T-helper 2 cell treated with Interferon-gamma antibody and Interleukin-4, amounts not matched to agents 5 μg/mL and 100 μg/mL, for 36 hours (primary cell): ENCODE measurements around the gene MYL7.

Source experiments
- DNase-seq: peaks from one replicate; pipeline ENCODE4 v3.0.0; 2021; ENCODE audit warnings: low spot score
- H3K27ac Mint-ChIP-seq: one replicate; pipeline ENCODE4 v1.8.0; 2021; ENCODE audit warnings: mild to moderate bottlenecking, mixed read lengths
- H3K27me3 Mint-ChIP-seq: one replicate; pipeline ENCODE4 v1.8.0; 2021; ENCODE audit warnings: low read depth, mixed read lengths
- H3K36me3 Mint-ChIP-seq: one replicate; pipeline ENCODE4 v1.8.0; 2021; ENCODE audit warnings: low read depth, mixed read lengths
- H3K4me1 Mint-ChIP-seq: one replicate; pipeline ENCODE4 v1.8.0; 2021; ENCODE audit warnings: low read depth, mixed read lengths
- H3K4me3 Mint-ChIP-seq: one replicate; pipeline ENCODE4 v1.8.0; 2022; ENCODE audit warnings: mild to moderate bottlenecking, moderate library complexity, mixed read lengths
- H3K9me3 Mint-ChIP-seq: one replicate; pipeline ENCODE4 v1.8.0; 2021; ENCODE audit warnings: mixed read lengths

Gene MYL7

DNA sequence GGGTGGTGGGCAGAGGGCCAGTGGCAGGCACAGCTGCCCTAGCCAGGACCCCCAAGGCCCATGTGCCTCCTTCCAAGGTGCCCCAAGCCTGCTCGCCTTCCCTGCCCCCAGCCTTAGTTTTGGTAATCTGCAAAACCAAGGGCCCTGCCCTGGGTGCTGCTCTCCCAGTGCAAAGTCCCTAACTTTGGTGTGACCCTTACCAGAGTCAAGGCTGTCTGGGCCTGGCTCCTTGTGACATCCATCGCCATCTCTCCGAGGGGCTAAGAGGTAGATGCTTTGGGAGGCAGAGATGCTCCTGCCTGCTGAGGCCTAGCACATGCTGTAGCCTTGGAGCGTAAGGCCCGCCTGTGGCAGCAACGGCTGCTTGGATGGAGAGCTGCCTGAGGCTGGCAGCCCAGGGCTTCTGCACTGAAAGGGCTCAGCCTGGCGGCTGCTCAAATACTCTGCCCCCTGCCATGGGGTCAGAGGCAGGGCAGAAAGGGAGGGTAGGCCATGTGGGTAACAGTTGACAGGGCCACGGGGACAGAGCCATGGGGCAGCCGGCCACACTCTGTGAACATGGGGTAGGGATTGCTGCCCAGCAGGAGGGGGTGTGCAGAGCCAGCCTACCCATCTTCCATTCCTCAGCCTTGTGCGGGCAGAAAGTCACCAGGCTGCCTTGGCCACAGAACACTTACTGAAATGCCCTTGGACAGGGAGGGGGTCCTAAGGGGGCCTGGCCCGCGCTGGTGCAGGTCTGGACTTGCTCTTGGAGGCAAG, 17.9 kb upstream of the MYL7 start:
- Mint-ChIP-seq H3K27me3 (peaks cover 3% of the 10 kb centered on the region), H3K36me3 (no peaks in the 10 kb centered on the region), H3K4me1 (no peaks in the 10 kb centered on the region), H3K9me3 (no peaks in the 10 kb centered on the region), H3K4me3 (no peak overlapping the region), H3K27ac (no peak overlapping the region)
- no peak for DNase-seq

DNA sequence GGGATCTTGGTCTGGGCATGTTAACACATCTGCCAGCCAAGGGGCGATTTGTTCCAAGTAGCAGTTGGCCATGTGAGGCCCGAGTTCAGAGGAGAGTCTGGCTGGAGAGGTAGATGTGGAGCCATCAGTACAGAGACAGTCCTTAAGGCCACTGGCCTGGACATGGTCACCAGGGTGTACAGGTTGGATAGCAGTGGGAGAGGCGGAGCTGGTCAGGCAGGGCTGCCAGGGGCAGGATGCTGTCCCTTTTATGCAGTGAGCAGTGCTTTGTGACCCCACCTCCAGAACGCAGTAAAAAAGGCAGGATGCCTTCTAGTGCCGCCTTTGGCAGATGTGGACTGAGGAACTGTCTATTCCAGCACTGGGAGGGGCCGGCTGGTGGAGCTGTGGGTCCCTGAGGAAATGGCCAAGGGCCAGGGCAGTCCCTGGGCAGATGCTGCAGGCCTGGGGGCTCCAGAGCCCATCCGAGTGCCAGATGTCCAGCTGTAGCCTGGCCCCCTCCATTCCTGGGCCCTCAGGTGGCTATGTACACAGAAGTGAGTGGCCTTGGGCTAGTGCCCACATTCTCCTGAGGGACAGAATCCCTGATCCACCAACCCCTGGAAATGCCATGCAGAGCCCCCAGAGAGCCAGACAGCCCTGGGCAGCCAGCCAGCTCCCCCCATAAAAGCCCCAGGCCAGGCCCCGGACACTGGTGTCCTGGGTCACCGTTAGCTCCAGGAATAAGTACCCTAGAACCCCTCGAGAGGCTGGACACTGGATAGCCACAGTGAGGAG, 17.2 kb upstream of the MYL7 start:
- no peaks in the 10 kb centered on the region for H3K4me1 Mint-ChIP-seq
- H3K36me3 Mint-ChIP-seq = no peaks in the 10 kb centered on the region
- H3K27ac Mint-ChIP-seq = no peak overlapping the region
- no peak overlapping the region for H3K4me3 Mint-ChIP-seq
- H3K27me3 Mint-ChIP-seq = peaks cover 2% of the 10 kb centered on the region
- no peaks in the 10 kb centered on the region for H3K9me3 Mint-ChIP-seq
- DNase-seq = no peak

DNA sequence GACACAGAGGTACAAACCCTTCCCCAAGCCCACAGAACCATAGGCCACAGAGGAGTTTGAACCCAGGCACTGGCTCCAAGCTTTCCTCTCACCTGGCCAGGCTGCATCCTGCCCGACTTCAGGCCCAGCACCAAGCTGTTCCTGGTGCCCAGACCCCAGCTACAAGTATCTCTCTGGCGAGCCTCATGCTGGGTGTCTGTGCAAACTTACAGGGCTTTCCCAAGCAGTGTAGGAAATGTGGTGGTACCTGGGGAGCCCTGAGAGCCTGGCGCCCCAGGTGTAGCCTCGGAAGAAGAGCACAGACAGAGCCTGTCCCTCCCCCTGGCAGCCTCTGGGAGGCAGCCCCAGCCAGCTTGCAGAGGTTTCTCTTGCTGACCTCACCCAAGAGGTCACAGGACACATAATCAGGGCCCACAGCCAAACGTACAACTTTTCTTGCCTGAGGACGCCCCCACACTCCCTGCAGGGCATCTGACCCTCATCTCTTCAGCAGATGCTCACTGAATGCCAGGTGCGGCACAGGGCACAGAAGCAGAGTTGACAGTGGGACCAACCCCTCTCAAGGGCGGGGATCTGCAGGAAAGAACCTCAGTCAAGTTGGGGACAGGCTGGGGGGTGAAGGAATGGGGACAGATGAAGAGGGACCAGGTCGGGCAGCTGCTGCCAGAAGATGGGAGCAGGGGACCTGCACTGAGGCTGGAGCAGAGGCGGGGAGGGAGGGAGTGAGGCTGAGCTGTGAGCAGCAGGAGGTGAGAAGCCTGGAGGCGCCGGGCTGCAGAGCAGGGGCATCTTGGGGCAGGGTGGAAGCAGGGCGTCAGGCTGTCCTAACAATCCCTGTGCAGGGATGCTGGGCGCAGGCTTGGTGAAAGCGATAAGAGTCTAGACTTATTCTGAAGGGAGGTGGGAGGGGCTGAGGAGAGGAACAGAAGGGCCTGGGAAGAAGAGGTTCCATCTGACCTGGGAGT, 16.3 kb upstream of the MYL7 start:
- Mint-ChIP-seq H3K36me3 (no peaks in the 10 kb centered on the region), H3K4me3 (no peak overlapping the region), H3K27me3 (no peaks in the 10 kb centered on the region), H3K27ac (no peak overlapping the region), H3K9me3 (no peaks in the 10 kb centered on the region), H3K4me1 (no peaks in the 10 kb centered on the region)
- DNase-seq = no peak

DNA sequence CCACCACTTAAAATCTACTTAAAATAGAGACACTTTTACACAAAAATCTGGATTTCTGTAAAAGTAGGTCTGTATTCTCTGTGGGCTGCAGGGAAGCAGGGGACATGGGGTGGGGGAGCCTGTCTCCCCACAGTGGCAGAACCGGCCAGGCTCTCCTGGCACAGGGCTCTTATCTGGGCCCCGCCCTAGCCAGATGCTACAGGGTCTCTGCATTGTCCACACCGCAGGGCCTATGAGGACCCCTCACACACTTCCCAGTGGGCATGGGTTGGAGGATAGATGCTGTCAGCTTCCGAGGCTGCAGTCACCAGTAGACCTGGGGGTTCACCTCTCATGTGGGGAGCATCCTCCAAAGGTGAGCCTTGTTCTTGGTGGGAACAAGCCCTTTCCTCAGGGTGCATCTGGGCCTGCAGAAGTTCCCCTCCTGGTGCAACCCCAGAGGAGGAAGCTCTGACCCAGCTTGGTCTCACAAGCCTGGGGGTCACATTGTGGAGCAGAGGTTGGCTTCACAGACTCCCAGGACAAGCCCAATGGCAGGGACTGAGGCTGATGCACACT, 15.4 kb upstream of the MYL7 start:
- no peak for DNase-seq
- Mint-ChIP-seq H3K9me3 (no peaks in the 10 kb centered on the region), H3K4me3 (no peak overlapping the region), H3K27me3 (no peaks in the 10 kb centered on the region), H3K36me3 (no peaks in the 10 kb centered on the region), H3K4me1 (no peaks in the 10 kb centered on the region), H3K27ac (no peak overlapping the region)

DNA sequence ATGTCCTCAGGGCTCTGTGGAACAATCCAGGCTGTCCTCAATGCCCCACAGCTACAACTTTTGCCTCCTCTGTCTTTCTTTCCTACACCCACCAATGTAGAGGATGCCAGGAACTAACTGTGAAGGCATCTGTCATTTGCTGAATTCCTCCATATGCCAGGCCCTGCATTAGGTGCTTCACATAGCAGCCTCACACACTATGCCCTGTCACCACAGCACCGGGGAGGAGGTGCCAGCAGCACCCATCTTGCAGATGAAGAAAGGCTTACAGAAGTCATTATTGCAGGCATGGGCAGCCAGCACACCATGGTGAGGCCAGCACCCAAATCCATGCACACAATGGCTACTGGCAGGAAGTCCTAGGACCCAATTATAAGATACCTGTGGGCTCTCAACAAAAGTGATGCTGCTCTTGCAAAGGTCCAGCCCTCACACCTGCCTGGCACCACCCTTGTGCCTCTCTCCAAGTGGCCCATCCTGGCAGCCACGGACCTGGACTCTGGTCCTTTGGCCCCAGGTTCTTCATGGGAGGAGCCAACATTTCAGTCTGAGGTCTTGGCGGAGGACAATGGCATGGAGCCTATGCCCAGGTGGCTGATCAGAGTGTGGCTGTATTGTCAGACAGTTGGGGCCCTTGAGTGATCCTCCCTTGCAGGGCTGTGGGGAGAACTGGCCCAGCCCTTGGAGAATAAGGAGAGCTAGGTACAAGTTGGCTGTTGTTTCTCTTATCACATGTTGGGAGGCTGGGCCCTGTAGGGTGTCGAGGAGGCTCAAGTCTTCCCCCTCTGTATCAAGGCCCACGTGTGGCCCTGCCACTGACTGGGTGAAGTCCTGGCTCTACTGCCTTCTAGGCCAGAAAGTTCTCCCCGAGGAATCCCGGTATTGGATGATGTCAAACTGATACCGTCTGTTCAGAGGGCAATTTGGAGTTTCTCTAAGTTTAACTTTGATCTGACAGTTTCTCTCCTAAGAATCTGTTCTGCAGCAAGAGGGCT, 14.4 kb upstream of the MYL7 start:
- Mint-ChIP-seq H3K27ac (no peak overlapping the region), H3K9me3 (no peaks in the 10 kb centered on the region), H3K27me3 (no peaks in the 10 kb centered on the region)

DNA sequence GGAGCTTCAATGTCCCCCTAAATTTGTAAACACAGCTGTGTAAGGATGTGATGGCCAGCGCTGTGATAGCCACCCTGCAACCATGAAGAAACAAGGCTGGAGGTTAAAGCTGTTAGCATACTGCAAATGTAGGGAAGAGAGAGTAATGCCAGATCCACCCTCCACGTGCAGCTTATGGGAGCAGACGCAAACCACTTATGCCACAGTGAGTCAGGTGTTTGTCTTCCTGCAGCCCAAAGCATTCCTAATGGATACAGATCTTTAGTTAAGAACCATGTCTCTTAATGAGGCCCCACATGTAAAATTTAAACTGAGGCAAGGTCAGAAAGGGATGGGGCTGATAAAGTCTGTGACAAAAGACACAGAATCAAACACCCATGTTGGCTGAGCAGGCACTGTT, 13.6 kb upstream of the MYL7 start:
- Mint-ChIP-seq H3K27ac (no peak overlapping the region), H3K27me3 (no peaks in the 10 kb centered on the region), H3K36me3 (no peaks in the 10 kb centered on the region), H3K4me1 (no peaks in the 10 kb centered on the region), H3K4me3 (no peak overlapping the region), H3K9me3 (no peaks in the 10 kb centered on the region)
- no peak for DNase-seq

More for the DNA sequence above, 14.4 kb upstream of the MYL7 start:
- H3K4me1 Mint-ChIP-seq = no peaks in the 10 kb centered on the region
- DNase-seq = no peak
- H3K4me3 Mint-ChIP-seq = no peak overlapping the region
- H3K36me3 Mint-ChIP-seq = no peaks in the 10 kb centered on the region

DNA sequence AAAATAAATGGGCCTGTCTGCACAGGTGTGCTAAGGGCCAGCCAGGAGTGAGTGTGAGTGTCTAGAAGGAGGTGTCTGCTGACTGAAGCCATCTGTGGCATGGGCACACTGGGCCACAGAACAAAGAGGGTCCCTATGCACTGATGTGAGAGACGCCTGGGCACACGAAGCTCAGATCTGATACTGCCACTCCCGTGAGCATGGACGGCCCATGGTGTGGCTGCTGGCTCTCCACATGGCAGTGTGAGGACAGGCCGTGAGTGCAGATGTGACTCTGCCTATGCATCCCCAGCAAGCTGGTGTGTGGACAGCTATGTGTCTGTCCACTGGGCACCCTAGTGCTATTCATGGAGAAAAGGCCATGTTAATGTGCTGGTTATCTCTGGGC, 12.8 kb upstream of the MYL7 start:
- Mint-ChIP-seq H3K27me3 (no peaks in the 10 kb centered on the region), H3K4me3 (no peak overlapping the region), H3K27ac (no peak overlapping the region), H3K4me1 (no peaks in the 10 kb centered on the region), H3K9me3 (no peaks in the 10 kb centered on the region), H3K36me3 (no peaks in the 10 kb centered on the region)
- DNase-seq = no peak

DNA sequence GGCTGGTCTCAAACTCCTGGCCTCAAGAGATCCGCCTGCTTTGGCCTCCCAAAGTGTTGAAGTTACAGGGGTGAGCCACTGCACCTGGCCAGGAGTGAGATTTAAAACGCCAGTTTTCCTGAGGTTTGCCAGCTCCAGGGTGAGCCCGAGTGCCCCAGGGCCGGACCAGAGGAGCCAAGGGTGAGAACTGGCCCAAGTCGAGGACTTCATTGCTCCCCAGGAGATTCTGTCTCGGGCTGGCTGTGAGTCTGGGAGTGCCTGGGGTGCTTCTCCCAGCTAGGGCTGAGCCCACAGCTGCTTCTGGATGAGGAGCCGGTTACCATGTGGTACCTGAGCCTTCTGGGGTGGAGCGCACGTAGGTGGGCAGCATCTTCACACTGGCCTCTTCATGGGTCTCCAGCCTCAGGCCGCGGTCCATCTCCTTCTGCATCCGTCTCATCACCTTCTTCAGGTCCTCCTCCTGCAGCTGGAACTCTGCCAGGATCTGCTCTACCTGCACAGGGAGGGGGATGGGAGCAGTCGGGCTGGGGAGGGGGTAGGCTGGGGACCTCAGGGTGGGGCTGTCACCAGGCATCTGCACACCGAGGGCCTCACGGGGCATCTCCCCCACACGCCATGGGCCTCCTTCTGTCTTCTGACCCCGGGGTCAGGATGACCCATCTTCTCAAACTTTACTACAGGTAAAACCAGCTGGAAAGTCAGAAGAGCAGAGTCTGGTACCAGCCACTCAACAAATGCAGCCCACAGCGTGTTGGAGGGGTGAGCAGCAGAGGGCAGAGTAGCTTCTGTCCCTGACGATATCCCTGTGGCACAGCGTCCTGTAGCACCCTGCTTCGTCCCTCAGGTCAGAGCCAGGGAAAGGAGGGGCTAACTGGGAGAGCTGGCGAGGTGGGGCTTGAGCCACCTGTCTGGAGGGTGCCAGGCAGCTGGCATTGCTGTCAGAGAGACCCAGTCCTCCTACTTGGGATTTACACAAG, 12.1 kb upstream of the MYL7 start:
- no peaks in the 10 kb centered on the region for H3K27me3 Mint-ChIP-seq
- H3K27ac Mint-ChIP-seq = no peak overlapping the region
- no peak overlapping the region for H3K4me3 Mint-ChIP-seq
- no peaks in the 10 kb centered on the region for H3K4me1 Mint-ChIP-seq
- H3K9me3 Mint-ChIP-seq = no peaks in the 10 kb centered on the region
- no peaks in the 10 kb centered on the region for H3K36me3 Mint-ChIP-seq
- DNase-seq = no peak

DNA sequence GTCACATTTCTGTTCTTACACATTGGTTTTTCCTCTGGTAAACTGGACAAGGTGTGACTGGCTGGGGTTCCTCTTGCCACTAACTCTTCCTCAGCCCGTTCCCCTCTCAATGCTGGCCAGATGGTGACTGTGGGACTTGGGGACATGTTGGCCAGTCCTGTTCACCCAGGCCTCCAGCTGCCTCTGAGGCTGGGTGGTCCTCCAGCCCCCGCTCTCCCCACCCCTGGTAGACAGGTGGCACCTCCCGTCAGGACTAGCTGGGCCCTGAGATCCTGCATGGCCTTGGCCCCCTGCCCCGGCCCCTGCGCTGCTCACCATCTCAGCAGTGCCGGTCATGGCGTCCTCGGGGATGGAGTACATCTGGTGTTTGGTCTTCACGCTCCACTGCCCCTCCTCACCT, 10.8 kb upstream of the MYL7 start:
- H3K36me3 Mint-ChIP-seq = no peaks in the 10 kb centered on the region
- no peak overlapping the region for H3K4me3 Mint-ChIP-seq
- peaks cover 3% of the 10 kb centered on the region for H3K27me3 Mint-ChIP-seq
- no peaks in the 10 kb centered on the region for H3K4me1 Mint-ChIP-seq
- no peaks in the 10 kb centered on the region for H3K9me3 Mint-ChIP-seq
- no peak overlapping the region for H3K27ac Mint-ChIP-seq
- no peak for DNase-seq

DNA sequence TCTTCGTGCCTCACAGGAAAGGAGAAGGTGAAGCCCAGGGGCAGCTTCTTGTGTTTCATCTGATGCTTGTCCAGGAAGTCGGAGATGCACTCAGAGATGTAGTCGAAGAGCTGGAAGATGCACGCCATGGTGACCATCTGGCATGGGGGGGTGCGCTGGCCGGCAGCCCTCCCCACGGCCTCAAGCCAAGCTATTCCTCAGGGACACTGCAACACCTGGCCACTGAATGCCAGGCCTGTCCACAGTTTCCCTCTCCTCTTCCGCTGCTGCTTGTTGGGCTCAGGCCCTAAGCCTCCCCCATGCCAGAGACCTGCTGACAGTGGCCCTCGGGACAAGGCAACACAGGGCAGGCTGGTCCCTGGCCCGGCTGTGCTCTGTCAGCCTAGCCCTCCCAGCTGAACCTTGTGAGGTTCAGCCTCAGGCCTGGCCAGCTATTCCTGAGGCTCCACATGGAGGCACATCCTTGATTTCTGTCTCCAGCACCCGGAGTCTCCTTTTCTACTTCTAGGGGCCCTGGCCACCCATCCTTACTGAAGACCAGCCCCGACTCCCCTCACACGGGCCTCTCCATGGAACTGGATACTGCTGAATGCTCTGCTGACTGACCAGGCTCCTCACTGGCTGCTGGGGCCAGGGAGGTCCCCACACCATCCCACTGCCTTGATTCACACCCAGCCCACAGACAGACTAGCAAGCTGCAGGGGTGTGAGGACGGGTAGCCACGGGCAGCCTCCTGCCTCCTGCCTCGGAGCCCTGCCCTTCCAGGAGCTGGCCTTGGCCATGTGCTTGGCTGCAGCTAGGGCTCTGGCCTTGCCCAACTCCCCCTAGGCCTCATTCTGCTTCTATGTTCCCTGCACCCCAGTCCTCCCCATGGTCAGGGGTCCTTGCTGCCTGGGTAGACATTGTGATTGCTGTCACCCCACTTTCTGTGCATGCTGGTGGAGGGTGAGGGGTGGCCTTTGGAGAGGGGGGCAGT, 10.1 kb upstream of the MYL7 start:
- Mint-ChIP-seq H3K27me3 (peaks cover 4% of the 10 kb centered on the region), H3K4me3 (no peak overlapping the region)

DNA sequence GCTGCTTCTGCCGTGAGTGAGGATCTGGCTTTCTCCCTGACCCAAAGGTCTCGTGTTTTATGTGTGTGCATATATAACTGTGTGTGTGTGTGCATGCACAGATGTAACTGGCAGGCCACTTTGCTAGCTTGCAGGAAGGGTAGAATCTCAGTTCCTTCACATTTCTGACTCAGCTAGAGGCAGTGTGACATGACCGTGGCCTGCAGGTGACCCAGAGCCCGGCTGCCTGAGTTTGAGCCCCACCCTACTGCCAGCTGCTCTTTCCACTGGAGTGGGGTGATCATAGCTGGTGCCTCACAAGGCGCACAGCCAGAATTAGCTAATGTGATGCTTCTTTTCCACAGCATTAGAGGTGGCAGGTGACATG, 9.3 kb upstream of the MYL7 start:
- Mint-ChIP-seq H3K4me3 (no peak overlapping the region), H3K36me3 (no peaks in the 10 kb centered on the region), H3K9me3 (no peaks in the 10 kb centered on the region), H3K27me3 (peaks cover 4% of the 10 kb centered on the region), H3K27ac (no peak overlapping the region), H3K4me1 (peaks cover 2% of the 10 kb centered on the region)
- no peak for DNase-seq

More for the DNA sequence above, 10.1 kb upstream of the MYL7 start:
- no peak overlapping the region for H3K27ac Mint-ChIP-seq
- DNase-seq = no peak
- no peaks in the 10 kb centered on the region for H3K36me3 Mint-ChIP-seq
- no peaks in the 10 kb centered on the region for H3K9me3 Mint-ChIP-seq
- H3K4me1 Mint-ChIP-seq = no peaks in the 10 kb centered on the region
